Ectodermal cell (in vitro differentiated cells): Measurements from ENCODE around the gene DNAL4.

Experiments used
- H3K27ac ChIP-seq: 2 replicates; pipeline ENCODE4 v1.7.0; 2013; ENCODE audit warnings: mild to moderate bottlenecking, low read depth, low read length; ENCODE audit not compliant: insufficient read depth, poor library complexity, severe bottlenecking
- H3K27me3 ChIP-seq: 2 replicates; pipeline ENCODE4 v1.7.0; 2013; ENCODE audit warnings: mild to moderate bottlenecking, low read length; ENCODE audit not compliant: insufficient read depth, control insufficient read depth, poor library complexity, severe bottlenecking
- H3K36me3 ChIP-seq: one replicate; pipeline ENCODE4 v1.7.0; 2013; ENCODE audit warnings: low read length; ENCODE audit not compliant: control insufficient read depth, insufficient read depth
- H3K4me1 ChIP-seq: one replicate; pipeline ENCODE4 v1.7.0; 2013; ENCODE audit warnings: low read length; ENCODE audit not compliant: control insufficient read depth, insufficient read depth
- H3K4me3 ChIP-seq: 2 replicates; pipeline ENCODE4 v1.7.0; 2013; ENCODE audit warnings: low read depth, low read length, control low read depth; ENCODE audit not compliant: insufficient read depth
- H3K9me3 ChIP-seq: 2 replicates; pipeline ENCODE4 v1.7.0; 2013; ENCODE audit warnings: mild to moderate bottlenecking, low read length, moderate library complexity; ENCODE audit not compliant: control insufficient read depth
- WGBS, 2 experiments: methylation state at CpG; one replicate each; pipeline ENCODE4 v1.1.7; 2013; ENCODE audit warnings: missing lambda C conversion rate in 2 of 2; 5-methylcytosine and 5-hydroxymethylcytosine counted together

Gene DNAL4

GRCh38 chr22:38741166-38741565 is 52.8 kb downstream of the DNAL4 start:
- Histone ChIP-seq H3K27ac (no peak overlapping the region), H3K27me3 (no peaks in the 10 kb centered on the region), H3K4me3 (no peak overlapping the region), H3K9me3 (no peaks in the 10 kb centered on the region), H3K4me1 (no peaks in the 10 kb centered on the region), H3K36me3 (peaks cover 19% of the 10 kb centered on the region)
- 95 to 97% methylated on average over 9 of the region's 9 CpGs for WGBS, 2 experiments

GRCh38 chr22:38740754-38741153 is 53.2 kb downstream of the DNAL4 start:
- H3K9me3 ChIP-seq = no peaks in the 10 kb centered on the region
- H3K36me3 ChIP-seq = peaks cover 19% of the 10 kb centered on the region
- H3K4me3 ChIP-seq = no peak overlapping the region
- no peak overlapping the region for H3K27ac ChIP-seq
- WGBS, 2 experiments = 85% methylated on average over 8 of the region's 8 CpGs
- H3K4me1 ChIP-seq = no peaks in the 10 kb centered on the region
- H3K27me3 ChIP-seq = no peaks in the 10 kb centered on the region

- WGBS, 2 experiments = 89 to 91% methylated on average over 15 of the region's 15 CpGs
- H3K9me3 ChIP-seq = no peaks in the 10 kb centered on the region
- H3K36me3 ChIP-seq = peaks cover 19% of the 10 kb centered on the region
- H3K27ac ChIP-seq = no peak overlapping the region
- no peaks in the 10 kb centered on the region for H3K4me1 ChIP-seq
- no peaks in the 10 kb centered on the region for H3K27me3 ChIP-seq
- H3K4me3 ChIP-seq = no peak overlapping the region
Observed at GRCh38 chr22:38740116-38740723, 53.7 kb downstream of the DNAL4 start.

- no peaks in the 10 kb centered on the region for H3K27me3 ChIP-seq
- no peak overlapping the region for H3K27ac ChIP-seq
- 95% methylated on average over 20 of the region's 20 CpGs for WGBS, 2 experiments
- no peaks in the 10 kb centered on the region for H3K4me1 ChIP-seq
- no peaks in the 10 kb centered on the region for H3K9me3 ChIP-seq
- peaks cover 17% of the 10 kb centered on the region for H3K36me3 ChIP-seq
- no peak overlapping the region for H3K4me3 ChIP-seq
Observed at GRCh38 chr22:38739300-38740055, 54.5 kb downstream of the DNAL4 start.

- Histone ChIP-seq H3K9me3 (no peaks in the 10 kb centered on the region), H3K27ac (no peak overlapping the region), H3K4me1 (no peaks in the 10 kb centered on the region), H3K27me3 (no peaks in the 10 kb centered on the region), H3K36me3 (peaks cover 16% of the 10 kb centered on the region), H3K4me3 (no peak overlapping the region)
- 97 to 98% methylated on average over 18 of the region's 18 CpGs for WGBS, 2 experiments
Observed at GRCh38 chr22:38738475-38739070, 55.4 kb downstream of the DNAL4 start.

GRCh38 chr22:38737302-38738060 is 56.5 kb downstream of the DNAL4 start:
- WGBS, 2 experiments = 89 to 91% methylated on average over 21 of the region's 21 CpGs
- Histone ChIP-seq H3K9me3 (no peaks in the 10 kb centered on the region), H3K27ac (no peak overlapping the region), H3K4me1 (no peaks in the 10 kb centered on the region), H3K36me3 (peaks cover 16% of the 10 kb centered on the region), H3K27me3 (no peaks in the 10 kb centered on the region), H3K4me3 (no peak overlapping the region)

- Histone ChIP-seq H3K9me3 (no peaks in the 10 kb centered on the region), H3K27me3 (no peaks in the 10 kb centered on the region), H3K36me3 (peaks cover 12% of the 10 kb centered on the region), H3K4me1 (no peaks in the 10 kb centered on the region), H3K4me3 (no peak overlapping the region), H3K27ac (no peak overlapping the region)
- 91 to 94% methylated on average over 7 of the region's 7 CpGs for WGBS, 2 experiments
Observed at GRCh38 chr22:38736257-38736570, 57.7 kb downstream of the DNAL4 start.

GRCh38 chr22:38735465-38736256 is 58.3 kb downstream of the DNAL4 start:
- H3K4me1 ChIP-seq = no peaks in the 10 kb centered on the region
- H3K4me3 ChIP-seq = no peak overlapping the region
- WGBS, 2 experiments = 89 to 91% methylated on average over 15 of the region's 15 CpGs
- no peaks in the 10 kb centered on the region for H3K27me3 ChIP-seq
- H3K9me3 ChIP-seq = no peaks in the 10 kb centered on the region
- H3K36me3 ChIP-seq = peaks cover 13% of the 10 kb centered on the region
- H3K27ac ChIP-seq = no peak overlapping the region

- Histone ChIP-seq H3K4me3 (no peak overlapping the region), H3K9me3 (no peaks in the 10 kb centered on the region), H3K27me3 (no peaks in the 10 kb centered on the region), H3K4me1 (no peaks in the 10 kb centered on the region), H3K36me3 (peaks cover 15% of the 10 kb centered on the region), H3K27ac (no peak overlapping the region)
- 93 to 96% methylated on average over 7 of the region's 7 CpGs for WGBS, 2 experiments
Observed at GRCh38 chr22:38735126-38735464, 58.8 kb downstream of the DNAL4 start.
